ENCODE measurements around the gene DOK7.

- TF ChIP-seq EZH2 (IDR thresholded peaks at IDR 0.05; ENCODE audit: low read length) (no peak), CTCF (optimal IDR thresholded peaks at IDR 0.05 in 1 of 3, IDR thresholded peaks at IDR 0.05 in 1 of 3, conservative IDR thresholded peaks at IDR 0.05 in 1 of 3; ENCODE audit: extremely low read depth in 1 of 3, insufficient read depth in 2 of 3, low read length in 3 of 3) (no peak)
These were observed 46.3 kb upstream of the DOK7 start for GRCh38 chr4:3416821-3417221.
